ENCODE data around the gene LYRM4. TPM values are rescaled to one million over a fixed set of nuclear protein-coding genes. Genes with fewer than 3 reads are reported as not detected.

LYRM4 gene
- total RNA-seq, 1 donor from 2014 or later = 27.8 TPM

DNA sequence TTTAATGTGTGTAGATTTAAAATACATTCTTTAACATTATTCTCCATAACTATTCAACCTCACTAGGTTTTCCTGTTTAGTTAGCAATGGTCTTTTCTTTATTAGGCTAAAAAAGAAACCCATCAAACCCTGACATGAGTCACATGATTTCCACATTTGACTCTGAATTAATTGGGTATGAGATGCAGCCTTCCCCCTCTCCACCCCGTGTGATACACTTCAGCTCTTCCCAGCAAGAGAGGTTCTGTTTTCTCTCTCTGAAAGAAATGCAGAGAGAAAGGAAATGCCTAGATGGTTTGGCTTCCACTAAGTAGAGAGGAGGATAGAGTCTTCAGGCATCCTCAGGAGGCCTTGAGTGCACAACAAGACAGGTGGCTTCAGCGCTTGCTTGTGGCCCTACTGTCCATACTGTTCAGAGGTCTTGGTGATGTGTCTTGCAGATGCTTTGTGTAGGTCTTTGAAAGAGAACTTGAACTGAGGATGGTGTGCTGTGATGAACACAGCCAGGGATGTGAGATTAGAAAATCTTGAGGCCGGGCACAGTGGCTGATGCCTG lies 17.9 kb upstream of the LYRM4 start:
- Histone ChIP-seq H3K36me3 (ENCODE audit: control insufficient read depth, insufficient read depth, low read length) (no peaks in the 10 kb centered on the region), H3K27me3 (ENCODE audit: control insufficient read depth, insufficient read depth, low read length) (no peaks in the 10 kb centered on the region), H3K4me3 (ENCODE audit: low read depth, low read length) (no peak overlapping the region)
- no peak for DNase-seq (ENCODE audit: low read depth)
- TF ChIP-seq, protein P1, sequence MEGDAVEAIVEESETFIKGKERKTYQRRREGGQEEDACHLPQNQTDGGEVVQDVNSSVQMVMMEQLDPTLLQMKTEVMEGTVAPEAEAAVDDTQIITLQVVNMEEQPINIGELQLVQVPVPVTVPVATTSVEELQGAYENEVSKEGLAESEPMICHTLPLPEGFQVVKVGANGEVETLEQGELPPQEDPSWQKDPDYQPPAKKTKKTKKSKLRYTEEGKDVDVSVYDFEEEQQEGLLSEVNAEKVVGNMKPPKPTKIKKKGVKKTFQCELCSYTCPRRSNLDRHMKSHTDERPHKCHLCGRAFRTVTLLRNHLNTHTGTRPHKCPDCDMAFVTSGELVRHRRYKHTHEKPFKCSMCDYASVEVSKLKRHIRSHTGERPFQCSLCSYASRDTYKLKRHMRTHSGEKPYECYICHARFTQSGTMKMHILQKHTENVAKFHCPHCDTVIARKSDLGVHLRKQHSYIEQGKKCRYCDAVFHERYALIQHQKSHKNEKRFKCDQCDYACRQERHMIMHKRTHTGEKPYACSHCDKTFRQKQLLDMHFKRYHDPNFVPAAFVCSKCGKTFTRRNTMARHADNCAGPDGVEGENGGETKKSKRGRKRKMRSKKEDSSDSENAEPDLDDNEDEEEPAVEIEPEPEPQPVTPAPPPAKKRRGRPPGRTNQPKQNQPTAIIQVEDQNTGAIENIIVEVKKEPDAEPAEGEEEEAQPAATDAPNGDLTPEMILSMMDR (IDR thresholded peaks at IDR 0.05; ENCODE audit: insufficient read depth, low read length, poor library complexity, severe bottlenecking) = no peak

DNA sequence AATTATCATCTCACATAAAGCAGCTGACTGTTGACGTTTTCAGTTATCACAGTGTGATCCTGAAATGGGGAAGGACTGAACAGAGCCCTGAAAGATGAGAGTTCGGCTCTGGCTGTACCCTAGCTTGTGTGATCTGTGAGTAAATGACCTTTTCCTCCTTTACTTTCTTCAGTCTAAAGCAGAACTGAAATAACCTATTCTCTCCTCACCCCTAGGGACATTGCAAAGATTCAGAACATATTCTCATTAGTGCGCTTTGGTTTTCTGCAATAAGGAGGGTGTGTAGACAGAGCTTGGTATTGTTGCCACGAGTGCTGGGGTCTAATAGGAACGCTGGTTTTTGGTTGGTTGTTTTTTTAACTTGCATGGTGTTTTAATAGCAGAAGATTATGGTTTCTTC lies 17.3 kb upstream of the LYRM4 start:
- DNase-seq (ENCODE audit: low read depth) = no peak
- Histone ChIP-seq H3K27me3 (ENCODE audit: control insufficient read depth, insufficient read depth, low read length) (no peaks in the 10 kb centered on the region), H3K4me3 (ENCODE audit: low read depth, low read length) (no peak overlapping the region), H3K36me3 (ENCODE audit: control insufficient read depth, insufficient read depth, low read length) (no peaks in the 10 kb centered on the region)
- TF ChIP-seq, protein P1 (IDR thresholded peaks at IDR 0.05; ENCODE audit: insufficient read depth, low read length, poor library complexity, severe bottlenecking) = no peak

DNA sequence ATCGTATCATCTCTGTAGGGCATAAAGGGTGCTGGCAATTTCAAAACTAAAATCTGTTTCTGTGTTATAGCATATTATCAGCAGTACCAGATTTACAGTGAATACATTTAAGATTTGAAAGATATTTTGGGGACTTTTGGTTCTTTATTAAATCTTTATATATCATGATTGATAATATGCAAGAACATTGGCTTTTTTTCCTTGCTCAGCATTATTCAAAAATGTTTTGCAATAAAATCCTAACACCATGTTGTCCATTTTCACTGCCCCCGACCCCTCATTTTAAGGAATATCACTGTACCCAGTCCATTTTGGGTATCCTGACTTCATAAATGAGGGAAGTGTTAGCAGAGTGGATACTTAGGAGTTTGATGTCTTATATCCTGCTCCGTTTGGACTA lies 16.8 kb upstream of the LYRM4 start:
- TF ChIP-seq, protein P1 (IDR thresholded peaks at IDR 0.05; ENCODE audit: insufficient read depth, low read length, poor library complexity, severe bottlenecking) = no peak
- H3K27me3 ChIP-seq (ENCODE audit: control insufficient read depth, insufficient read depth, low read length) = no peaks in the 10 kb centered on the region
- H3K4me3 ChIP-seq (ENCODE audit: low read depth, low read length) = no peak overlapping the region
- no peaks in the 10 kb centered on the region for H3K36me3 ChIP-seq (ENCODE audit: control insufficient read depth, insufficient read depth, low read length)
- no peak for DNase-seq (ENCODE audit: low read depth)

DNA sequence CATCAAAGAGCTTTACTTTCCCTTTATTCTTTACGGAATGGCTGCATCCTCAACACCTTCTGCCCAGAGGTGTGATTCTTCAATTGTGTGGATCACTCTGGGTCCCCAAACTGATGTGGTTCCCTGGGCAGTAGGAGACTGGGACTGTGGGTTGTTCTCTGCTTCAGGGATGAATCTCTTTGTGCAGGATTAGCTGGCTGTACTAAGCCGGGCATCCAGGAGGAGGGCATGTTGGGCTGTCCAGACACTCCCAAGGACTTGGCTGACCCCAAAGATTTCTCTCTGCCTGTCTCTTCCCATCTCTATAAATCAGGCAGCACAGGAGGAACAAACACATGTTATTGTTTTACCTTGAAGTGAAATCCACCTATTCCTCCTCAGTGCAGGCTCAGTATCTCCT lies 15.8 kb upstream of the LYRM4 start:
- Histone ChIP-seq H3K36me3 (ENCODE audit: control insufficient read depth, insufficient read depth, low read length) (no peaks in the 10 kb centered on the region), H3K27me3 (ENCODE audit: control insufficient read depth, insufficient read depth, low read length) (no peaks in the 10 kb centered on the region), H3K4me3 (ENCODE audit: low read depth, low read length) (no peak overlapping the region)
- DNase-seq (ENCODE audit: low read depth) = no peak
- TF ChIP-seq, protein P1 (IDR thresholded peaks at IDR 0.05; ENCODE audit: insufficient read depth, low read length, poor library complexity, severe bottlenecking) = no peak

DNA sequence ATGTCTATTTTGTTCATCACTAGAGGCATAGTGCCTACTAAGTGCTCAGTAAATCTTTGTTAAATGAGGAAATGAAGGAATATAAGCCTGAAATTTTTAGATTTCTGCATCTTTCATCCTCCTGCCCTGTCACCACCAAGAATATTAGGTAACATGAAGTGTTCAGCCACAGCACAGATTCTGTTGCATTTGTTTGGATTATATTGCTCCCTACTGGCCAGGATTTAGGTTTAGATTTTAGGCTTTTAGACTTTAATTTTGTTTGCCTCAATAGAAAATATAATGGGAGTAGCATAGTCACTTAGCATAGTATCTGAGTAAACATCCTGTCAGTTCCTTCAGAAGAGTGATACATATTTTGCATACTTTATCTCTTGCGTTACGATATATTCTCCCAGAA lies 14.7 kb upstream of the LYRM4 start:
- TF ChIP-seq, protein P1 (IDR thresholded peaks at IDR 0.05; ENCODE audit: insufficient read depth, low read length, poor library complexity, severe bottlenecking) = no peak
- Histone ChIP-seq H3K36me3 (ENCODE audit: control insufficient read depth, insufficient read depth, low read length) (no peaks in the 10 kb centered on the region), H3K4me3 (ENCODE audit: low read depth, low read length) (no peak overlapping the region), H3K27me3 (ENCODE audit: control insufficient read depth, insufficient read depth, low read length) (no peaks in the 10 kb centered on the region)
- no peak for DNase-seq (ENCODE audit: low read depth)

DNA sequence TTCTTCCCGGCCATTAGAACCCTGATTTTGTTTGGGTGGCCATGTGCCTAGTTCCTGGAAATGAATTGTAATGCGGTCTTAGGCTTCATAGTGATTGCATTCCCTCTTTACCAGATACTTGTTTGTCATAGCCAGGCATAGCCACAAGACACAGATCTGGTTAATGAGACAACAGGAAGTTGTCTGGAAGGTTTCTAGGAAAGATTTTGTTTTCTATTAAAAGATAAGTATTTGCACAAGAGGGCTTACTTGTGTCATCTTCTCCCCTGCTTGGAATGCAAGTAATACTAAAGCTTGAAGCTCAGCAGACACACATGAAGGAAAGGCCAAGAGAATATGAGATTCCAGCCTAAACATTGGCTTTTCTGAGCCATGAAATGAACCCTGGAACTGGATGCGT lies 13.5 kb upstream of the LYRM4 start:
- Histone ChIP-seq H3K36me3 (ENCODE audit: control insufficient read depth, insufficient read depth, low read length) (no peaks in the 10 kb centered on the region), H3K27me3 (ENCODE audit: control insufficient read depth, insufficient read depth, low read length) (no peaks in the 10 kb centered on the region), H3K4me3 (ENCODE audit: low read depth, low read length) (no peak overlapping the region)
- TF ChIP-seq, protein P1 (IDR thresholded peaks at IDR 0.05; ENCODE audit: insufficient read depth, low read length, poor library complexity, severe bottlenecking) = no peak
- no peak for DNase-seq (ENCODE audit: low read depth)

Measured in kidney epithelial cell (primary cell).